Subcutaneous adipose tissue (tissue), 4 donors: Measurements from ENCODE around the gene TOR3A. TPM values are rescaled to one million over a fixed set of nuclear protein-coding genes. Genes with fewer than 3 reads are reported as not detected.

Experiments used
- total RNA-seq, 4 donors: library from RNA; depleted of rRNA; stranded (reverse); fragments of >200 nt; gene quantifications; one replicate each; pipeline ENCODE4 v1.1.0, GENCODE V29; 2016
- TF ChIP-seq, protein P1 (sequence below): fragments of 450-650 bp; IDR thresholded peaks from one replicate; pipeline ENCODE4 v1.5.1; 2016; ENCODE audit warnings: low read depth, mild to moderate bottlenecking, control low read depth, antibody characterized with exemption, moderate library complexity

Gene TOR3A, protein sequence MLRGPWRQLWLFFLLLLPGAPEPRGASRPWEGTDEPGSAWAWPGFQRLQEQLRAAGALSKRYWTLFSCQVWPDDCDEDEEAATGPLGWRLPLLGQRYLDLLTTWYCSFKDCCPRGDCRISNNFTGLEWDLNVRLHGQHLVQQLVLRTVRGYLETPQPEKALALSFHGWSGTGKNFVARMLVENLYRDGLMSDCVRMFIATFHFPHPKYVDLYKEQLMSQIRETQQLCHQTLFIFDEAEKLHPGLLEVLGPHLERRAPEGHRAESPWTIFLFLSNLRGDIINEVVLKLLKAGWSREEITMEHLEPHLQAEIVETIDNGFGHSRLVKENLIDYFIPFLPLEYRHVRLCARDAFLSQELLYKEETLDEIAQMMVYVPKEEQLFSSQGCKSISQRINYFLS
- 10 to 100 TPM; 22.0 to 45.8 (median 32.9) TPM for total RNA-seq

DNA sequence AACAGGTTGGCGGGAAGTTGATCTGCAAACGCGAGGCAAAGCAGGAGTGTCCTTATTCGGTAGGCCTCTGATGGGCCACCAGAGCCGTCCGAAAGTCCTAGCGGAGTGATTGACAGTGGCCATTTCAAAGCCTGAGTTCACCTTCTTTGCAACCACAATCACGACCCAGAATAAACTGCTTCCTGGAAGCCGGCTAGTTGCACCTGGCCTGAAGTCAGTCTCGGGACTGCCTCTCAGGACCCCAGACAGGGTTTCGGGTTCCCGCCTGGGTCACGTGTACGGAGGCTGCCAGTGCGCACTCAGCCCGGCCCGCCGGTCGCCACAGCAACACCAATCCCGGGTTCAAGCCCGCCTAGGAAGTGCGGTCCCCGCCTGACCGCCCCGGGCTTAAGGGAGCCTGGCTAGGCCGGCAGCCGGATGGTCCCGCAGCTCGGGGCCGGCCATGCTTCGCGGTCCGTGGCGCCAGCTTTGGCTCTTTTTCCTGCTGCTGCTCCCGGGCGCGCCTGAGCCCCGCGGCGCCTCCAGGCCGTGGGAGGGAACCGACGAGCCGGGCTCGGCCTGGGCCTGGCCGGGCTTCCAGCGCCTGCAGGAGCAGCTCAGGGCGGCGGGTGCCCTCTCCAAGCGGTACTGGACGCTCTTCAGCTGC lies at the start of gene TOR3A:
TSS of gene TOR3A (plus strand) at position 384 of the 646 bp plus-strand sequence. CDS start at position 443, 59 bp downstream.
- TF ChIP-seq, protein P1, sequence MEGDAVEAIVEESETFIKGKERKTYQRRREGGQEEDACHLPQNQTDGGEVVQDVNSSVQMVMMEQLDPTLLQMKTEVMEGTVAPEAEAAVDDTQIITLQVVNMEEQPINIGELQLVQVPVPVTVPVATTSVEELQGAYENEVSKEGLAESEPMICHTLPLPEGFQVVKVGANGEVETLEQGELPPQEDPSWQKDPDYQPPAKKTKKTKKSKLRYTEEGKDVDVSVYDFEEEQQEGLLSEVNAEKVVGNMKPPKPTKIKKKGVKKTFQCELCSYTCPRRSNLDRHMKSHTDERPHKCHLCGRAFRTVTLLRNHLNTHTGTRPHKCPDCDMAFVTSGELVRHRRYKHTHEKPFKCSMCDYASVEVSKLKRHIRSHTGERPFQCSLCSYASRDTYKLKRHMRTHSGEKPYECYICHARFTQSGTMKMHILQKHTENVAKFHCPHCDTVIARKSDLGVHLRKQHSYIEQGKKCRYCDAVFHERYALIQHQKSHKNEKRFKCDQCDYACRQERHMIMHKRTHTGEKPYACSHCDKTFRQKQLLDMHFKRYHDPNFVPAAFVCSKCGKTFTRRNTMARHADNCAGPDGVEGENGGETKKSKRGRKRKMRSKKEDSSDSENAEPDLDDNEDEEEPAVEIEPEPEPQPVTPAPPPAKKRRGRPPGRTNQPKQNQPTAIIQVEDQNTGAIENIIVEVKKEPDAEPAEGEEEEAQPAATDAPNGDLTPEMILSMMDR, result no peak

DNA sequence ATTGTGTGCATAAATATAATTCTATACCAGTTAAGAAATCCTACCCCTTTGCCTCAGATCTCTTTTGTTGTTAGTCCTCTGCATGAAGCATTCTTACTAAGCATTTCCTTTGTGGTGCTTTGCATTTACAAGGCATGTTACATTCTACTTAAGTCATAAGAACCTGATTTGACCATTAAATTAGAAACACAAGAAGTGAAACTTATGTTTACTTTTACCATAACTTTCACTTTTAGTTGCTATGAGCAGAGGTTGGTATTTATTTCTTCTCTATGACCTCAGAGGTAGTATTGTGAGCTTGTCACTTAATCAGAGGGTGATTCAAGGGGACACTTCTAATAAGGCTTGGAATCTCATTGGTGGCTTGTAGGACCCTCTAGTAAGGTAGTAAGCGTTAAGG lies 47.1 kb upstream of the TOR3A start:
- TF ChIP-seq, protein P1, result no peak

DNA sequence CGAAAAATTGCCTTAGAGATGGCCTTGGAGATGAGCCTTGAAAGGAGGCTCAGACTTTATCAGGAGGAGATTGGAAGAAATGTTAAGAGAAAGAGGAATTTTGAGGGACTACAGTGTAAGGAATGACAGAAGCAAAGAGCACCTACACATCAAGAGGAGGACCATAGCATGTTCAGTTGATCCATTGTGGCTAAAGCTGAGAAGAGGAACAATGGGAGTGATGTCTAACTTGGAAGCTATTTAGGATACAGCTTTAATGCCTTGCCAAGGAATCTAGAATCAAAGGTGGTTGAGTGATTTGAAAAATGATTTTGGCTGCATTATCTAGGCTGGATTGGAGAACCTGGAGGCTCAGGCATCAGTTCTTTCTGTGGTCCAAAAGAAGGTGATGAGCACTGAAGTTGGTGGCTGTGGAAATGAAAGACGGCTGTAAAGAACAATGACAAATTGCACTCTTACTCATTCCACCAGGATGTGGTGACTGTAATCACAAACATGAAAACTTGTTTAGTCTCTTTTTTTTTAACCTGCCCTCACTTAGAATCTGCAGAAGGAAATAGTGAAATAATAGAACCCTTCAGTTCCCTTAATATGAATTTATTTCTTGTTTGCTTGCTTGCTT lies 44.9 kb upstream of the TOR3A start:
- TF ChIP-seq, protein P1, result no peak

DNA sequence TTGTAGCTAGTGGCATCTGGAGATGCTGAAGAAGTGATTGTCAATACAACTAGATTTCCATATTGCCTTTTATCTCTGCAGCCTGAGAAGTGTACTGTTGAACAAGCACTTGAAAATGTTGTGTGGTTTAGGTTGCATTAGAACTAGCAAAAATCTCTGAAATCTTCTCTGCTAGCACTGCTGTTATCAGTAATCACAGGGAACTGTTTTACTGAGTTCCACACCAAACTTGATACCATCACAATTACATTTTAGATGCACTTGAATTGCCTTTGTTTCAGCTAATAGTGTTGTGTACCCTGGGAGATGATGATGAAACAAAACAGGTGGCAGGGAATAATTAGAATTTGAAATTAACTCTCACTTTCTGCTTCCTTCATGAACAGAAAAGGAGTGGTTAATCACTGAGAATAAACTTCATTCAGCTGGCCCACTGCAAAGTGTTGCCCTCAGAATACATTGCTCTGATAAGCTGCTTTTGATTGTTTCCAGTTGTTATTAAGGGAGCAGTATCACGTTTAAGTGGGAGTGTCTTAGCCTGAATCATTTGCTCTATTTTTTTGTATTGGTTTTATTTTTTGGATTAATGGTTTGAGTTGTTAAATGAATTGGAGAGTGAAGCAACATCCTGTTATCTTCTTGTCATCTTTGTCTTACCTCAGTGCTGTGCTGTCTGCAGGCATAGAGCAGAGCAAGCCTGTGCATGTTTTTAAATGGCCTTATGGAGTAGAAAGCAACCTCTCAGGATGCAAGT lies 43.2 kb upstream of the TOR3A start:
- TF ChIP-seq, protein P1, result no peak

DNA sequence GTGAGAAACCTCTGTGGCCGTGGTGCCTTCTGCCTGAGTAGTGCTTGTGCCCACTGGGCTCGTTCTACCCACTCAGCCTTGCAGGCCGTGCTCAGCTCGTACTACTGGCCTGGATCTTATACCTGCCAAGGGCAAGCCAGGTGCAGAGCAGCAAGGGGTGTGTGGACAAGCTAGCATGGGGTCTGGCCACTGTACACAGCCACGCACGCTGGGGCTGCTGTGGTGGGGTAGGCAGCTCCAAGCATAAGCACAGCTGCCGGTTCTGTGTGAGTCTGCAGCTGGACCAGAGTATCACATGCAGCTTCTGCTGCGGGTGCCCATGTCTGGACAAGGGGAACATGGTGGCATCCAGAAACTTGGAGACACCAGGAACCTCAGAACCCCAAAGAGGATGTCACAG lies 39.8 kb upstream of the TOR3A start:
- TF ChIP-seq, protein P1, result no peak

DNA sequence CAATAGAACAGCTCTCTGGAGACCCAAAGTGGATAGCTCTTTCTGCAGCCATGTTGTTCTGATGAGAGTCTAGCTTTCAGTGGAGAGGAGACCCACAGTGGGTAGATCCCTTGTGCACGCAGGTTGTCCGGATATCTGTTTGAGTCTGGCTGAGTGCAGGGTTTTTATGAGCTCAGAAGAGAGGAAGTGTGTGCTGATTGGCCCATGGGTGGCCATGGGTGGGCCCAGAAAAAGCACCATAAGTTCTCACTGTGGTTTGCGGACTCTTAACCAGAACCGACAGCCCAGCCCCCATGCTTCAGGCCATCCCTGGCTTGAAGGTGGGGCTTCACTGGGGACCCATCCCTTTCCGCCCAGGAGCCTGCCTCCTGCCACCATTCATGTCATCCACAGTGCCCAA lies 39.2 kb upstream of the TOR3A start:
- TF ChIP-seq, protein P1, result no peak
